IMR-90 (cell line): ENCODE data around the gene PPP6C. TPM values are rescaled to one million over a fixed set of nuclear protein-coding genes. Genes with fewer than 3 reads are reported as not detected.

Experiments
- ATAC-seq: fragments of 200-7000 bp; cut with Tn5 transposase; 2 replicates; pipeline ENCODE4 v1.9.1; 2020; ENCODE audit warnings: low read depth, mild to moderate bottlenecking, moderate library complexity
- BruUV-seq: library from RNA; stranded (reverse); fragments of 400-500 nt; replicated peaks from 2 replicates; lab custom pipeline; 2021; lab: Mats Ljungman, UMichigan
- CTCF ChIA-PET: fragments of 300-600 bp; formaldehyde crosslinking; extraction: SDS; loops from one replicate; lab custom pipeline; 2021; ENCODE audit warnings: antibody characterized with exemption; lab: Yijun Ruan, JAX
- POLR2A ChIA-PET: fragments of 300-600 bp; sonication (Branson Sonifier 250); formaldehyde crosslinking; loops from one replicate; lab custom pipeline; 2022; ENCODE audit warnings: antibody characterized with exemption; ENCODE audit not compliant: unreplicated experiment; lab: Charles Lee
- DNase-seq: peaks from one replicate; pipeline ENCODE4 v3.0.0; 2013
- H2AFZ ChIP-seq: replicated peaks from 2 replicates; pipeline ENCODE3; 2013; ENCODE audit warnings: low read length, mild to moderate bottlenecking; ENCODE audit not compliant: poor library complexity
- H2AK5ac ChIP-seq: 2 replicates; pipeline ENCODE4 v1.6.1; 2013; ENCODE audit warnings: low read depth, low read length, inconsistent platforms
- H2AK9ac ChIP-seq: replicated peaks from 2 replicates; pipeline ENCODE3; 2013; ENCODE audit warnings: mild to moderate bottlenecking, low read depth, low read length, moderate library complexity; ENCODE audit not compliant: poor library complexity
- H2BK120ac ChIP-seq: 2 replicates; pipeline ENCODE4 v1.6.1; 2013; ENCODE audit warnings: low read depth, low read length, inconsistent platforms
- H2BK15ac ChIP-seq: 3 replicates; pipeline ENCODE4 v1.6.1; 2013; ENCODE audit warnings: low read depth, low read length, inconsistent platforms
- H2BK20ac ChIP-seq: 2 replicates; pipeline ENCODE4 v1.6.1; 2013; ENCODE audit warnings: low read depth, mild to moderate bottlenecking, inconsistent platforms, low read length, moderate library complexity
- H2BK5ac ChIP-seq: 2 replicates; pipeline ENCODE4 v1.6.1; 2013; ENCODE audit warnings: mild to moderate bottlenecking, low read depth, low read length, inconsistent platforms; ENCODE audit not compliant: poor library complexity, severe bottlenecking
- H3K14ac ChIP-seq: replicated peaks from 2 replicates; pipeline ENCODE4 v1.6.1; 2013; ENCODE audit warnings: low read depth, low read length, inconsistent platforms
- H3K18ac ChIP-seq: 2 replicates; pipeline ENCODE4 v1.6.1; 2013; ENCODE audit warnings: low read depth, low read length, control low read depth
- H3K23ac ChIP-seq: 2 replicates; pipeline ENCODE4 v1.6.1; 2013; ENCODE audit warnings: low read depth, low read length, inconsistent platforms
- H3K27ac ChIP-seq: 2 replicates; pipeline ENCODE4 v1.5.1; 2013; ENCODE audit warnings: mild to moderate bottlenecking, control low read depth, low read length; ENCODE audit not compliant: insufficient read depth
- H3K27me3 ChIP-seq: 2 replicates; pipeline ENCODE4 v1.6.1; 2013; ENCODE audit warnings: low read length; ENCODE audit not compliant: control insufficient read depth, insufficient read depth
- H3K36me3 ChIP-seq: 2 replicates; pipeline ENCODE4 v1.6.1; 2013; ENCODE audit warnings: low read length, mixed read lengths; ENCODE audit not compliant: control insufficient read depth, insufficient read depth
- H3K4ac ChIP-seq: 2 replicates; pipeline ENCODE4 v1.6.1; 2013; ENCODE audit warnings: low read depth, low read length, inconsistent platforms
- H3K4me1 ChIP-seq: 2 replicates; pipeline ENCODE4 v1.6.1; 2013; ENCODE audit warnings: low read length, mixed read lengths; ENCODE audit not compliant: control insufficient read depth, insufficient read depth
- H3K4me2 ChIP-seq: 2 replicates; pipeline ENCODE4 v1.6.1; 2013; ENCODE audit warnings: low read depth, mild to moderate bottlenecking, control low read depth, low read length, moderate library complexity
- H3K4me3 ChIP-seq: 2 replicates; pipeline ENCODE4 v1.5.1; 2013; ENCODE audit warnings: low read depth, mild to moderate bottlenecking, control low read depth, low read length, moderate library complexity; ENCODE audit not compliant: insufficient read depth
- H3K56ac ChIP-seq: 2 replicates; pipeline ENCODE4 v1.6.1; 2013; ENCODE audit warnings: low read length, inconsistent platforms; ENCODE audit not compliant: insufficient read depth; ENCODE audit errors: extremely low read depth
- H3K79me1 ChIP-seq, 2 experiments: 2 replicates each; pipeline ENCODE4 v1.6.1; 2013; ENCODE audit warnings: low read length in 2 of 2, inconsistent platforms in 1 of 2, low read depth in 1 of 2
- H3K9ac ChIP-seq: 2 replicates; pipeline ENCODE4 v1.6.1; 2013; ENCODE audit warnings: low read depth, low read length, control low read depth
- H3K9me1 ChIP-seq: 2 replicates; pipeline ENCODE4 v1.6.1; 2013; ENCODE audit warnings: low read length, inconsistent platforms; ENCODE audit not compliant: insufficient read depth
- H3K9me3 ChIP-seq: 2 replicates; pipeline ENCODE4 v1.6.1; 2013; ENCODE audit warnings: low read length; ENCODE audit not compliant: control insufficient read depth, insufficient read depth
- H4K20me1 ChIP-seq: 2 replicates; pipeline ENCODE4 v1.6.1; 2013; ENCODE audit warnings: low read length, inconsistent platforms; ENCODE audit not compliant: insufficient read depth
- H4K5ac ChIP-seq: 2 replicates; pipeline ENCODE4 v1.6.1; 2013; ENCODE audit warnings: mild to moderate bottlenecking, low read depth, low read length, control low read depth
- H4K8ac ChIP-seq, 2 experiments: 2 replicates each; pipeline ENCODE4 v1.6.1; 2013; ENCODE audit warnings: low read depth in 2 of 2, low read length in 2 of 2, control low read depth in 1 of 2, inconsistent platforms in 1 of 2
- H4K91ac ChIP-seq: 2 replicates; pipeline ENCODE4 v1.6.1; 2013; ENCODE audit warnings: low read depth, low read length, inconsistent platforms; ENCODE audit not compliant: insufficient read depth
- CEBPB ChIP-seq: IDR thresholded peaks from 2 replicates; pipeline ENCODE4 v1.6.1; 2012; ENCODE audit warnings: low read depth, low read length, improper control_type of control experiment
- CHD1 ChIP-seq: IDR thresholded peaks from 2 replicates; pipeline ENCODE4 v1.6.1; 2012; ENCODE audit warnings: low read depth, low read length, improper control_type of control experiment
- CTCF ChIP-seq: conservative IDR thresholded peaks from 2 replicates; pipeline ENCODE4 v1.5.1; 2012; ENCODE audit warnings: mild to moderate bottlenecking, low read depth, low read length, improper control_type of control experiment
- FOS ChIP-seq: fragments of 150-350 bp; IDR thresholded peaks from 2 replicates; pipeline ENCODE4 v1.6.1; 2016; ENCODE audit warnings: low read depth, low read length
- MAFK ChIP-seq: IDR thresholded peaks from 2 replicates; pipeline ENCODE4 v1.6.1; 2012; ENCODE audit warnings: low read depth, low read length, improper control_type of control experiment
- MAZ ChIP-seq: IDR thresholded peaks from 2 replicates; pipeline ENCODE4 v1.6.1; 2012; ENCODE audit warnings: low read depth, mild to moderate bottlenecking, low read length, improper control_type of control experiment, moderate library complexity, borderline replicate concordance
- NFE2L2 ChIP-seq: fragments of 150-350 bp; IDR thresholded peaks from 2 replicates; pipeline ENCODE4 v1.6.1; 2016; ENCODE audit warnings: low read depth, mild to moderate bottlenecking, low read length
- POLR2A ChIP-seq: IDR thresholded peaks from 2 replicates; pipeline ENCODE4 v1.6.1; 2012; ENCODE audit warnings: mild to moderate bottlenecking, low read depth, low read length
- RCOR1 ChIP-seq: IDR thresholded peaks from 2 replicates; pipeline ENCODE4 v1.6.1; 2012; ENCODE audit warnings: mild to moderate bottlenecking, low read length, improper control_type of control experiment; ENCODE audit not compliant: insufficient replicate concordance
- RFX5 ChIP-seq: IDR thresholded peaks from 2 replicates; pipeline ENCODE4 v1.8.0; 2012; ENCODE audit warnings: low read depth, mild to moderate bottlenecking, low read length, moderate library complexity
- SMC3 ChIP-seq: fragments of 150-350 bp; IDR thresholded peaks from 2 replicates; pipeline ENCODE4 v1.6.1; 2016; ENCODE audit warnings: low read depth, mild to moderate bottlenecking, antibody characterized with exemption, low read length, moderate library complexity
- WGBS, 2 experiments: methylation state at CpG; one replicate each; pipeline versions ENCODE4 v1.1.5 to v1.1.7; 2013; ENCODE audit warnings: missing lambda C conversion rate in 2 of 2; ENCODE audit not compliant: insufficient read length in 1 of 2; ENCODE audit errors: extremely low coverage in 2 of 2; 5-methylcytosine and 5-hydroxymethylcytosine counted together
- dilution Hi-C: fragments of 300-500 bp; cut with HindIII; formaldehyde crosslinking; loops from one replicate; pipeline ENCODE4 v1.14.3; 2018; ENCODE audit warnings: low sequenced_read_pairs; ENCODE audit not compliant: unreplicated experiment
- in situ Hi-C: fragments of 300-500 bp; cut with MboI; formaldehyde crosslinking; loops from 3 replicates; pipeline ENCODE4 v1.14.3; 2019; ENCODE audit warnings: low sequenced_read_pairs, inconsistent platforms, mixed read lengths
- intact Hi-C: fragments of 100-400 bp; cut with micrococcal nuclease; formaldehyde crosslinking; loops from 2 replicates; pipeline ENCODE4 v1.10.0; 2022
- polyA plus RNA-seq, 3 experiments: library from polyadenylated mRNA; depleted of rRNA; stranded (reverse); fragments of >200 nt; gene quantifications; 2 replicates each; pipeline ENCODE4 v1.2.3, GENCODE V29; 2012; ENCODE audit warnings: low replicate concordance in 1 of 3
- total RNA-seq: library from RNA; depleted of rRNA; stranded (reverse); fragments of >200 nt; gene quantifications from 2 replicates; pipeline ENCODE4 v1.2.3, GENCODE V29; 2012
- TF ChIP-seq, protein P1 (sequence below): fragments of 150-350 bp; IDR thresholded peaks from 2 replicates; pipeline ENCODE4 v1.6.1; 2016; ENCODE audit warnings: low read depth, mild to moderate bottlenecking, low read length, moderate library complexity, borderline replicate concordance
- TF ChIP-seq, protein P2 (sequence below): fragments of 150-350 bp; IDR thresholded peaks from 2 replicates; pipeline ENCODE4 v1.6.1; 2017; ENCODE audit warnings: mild to moderate bottlenecking, antibody characterized with exemption, low read length, low read depth

The PPP6C gene
- total and polyA plus RNA-seq, 2 of the 4 experiments (the other 2 are of a cell fraction), result 14.5 to 15.4 TPM

- ATAC-seq (peak; percentile 99), DNase-seq (peak; percentile 93)
- peak within 1 kb of the TSS; percentile 92 for H2AK9ac ChIP-seq
- H3K36me3 ChIP-seq, result peaks cover 3% of the 10 kb centered on the region; the same call in 1 of the 2 replicates
- H2BK5ac ChIP-seq, result peak within 1 kb of the TSS; percentile 35
- peak within 1 kb of the TSS; percentile 82 for H3K4me2 ChIP-seq
- BruUV-seq, result no TSS peak
- CTCF ChIA-PET, result interaction anchor here (0.7 kb wide), 1 partner anchor 66 kb away, joined by 4 read pairs; no protein-coding TSS in a partner anchor
- peaks cover 8 to 14% of the 10 kb centered on the region in 2 experiments for H3K79me1 ChIP-seq
- H3K27ac ChIP-seq, result peak within 1 kb of the TSS; percentile 70
- peak within 1 kb of the TSS; percentile 50 for H4K5ac ChIP-seq
- no peaks in the 10 kb centered on the region for H3K9me3 ChIP-seq
- H2BK15ac ChIP-seq, result no peak within 1 kb of the TSS; the same call in 2 of the 3 replicates
- peak within 1 kb of the TSS; percentile 97 for H2AFZ ChIP-seq
- H2BK20ac ChIP-seq, result peak within 1 kb of the TSS; percentile 67; the same call in 1 of the 2 replicates
- 0% methylated on average over 9 of the region's 51 CpGs; no CpG with 5 or more reads in 1 of the 2 experiments for WGBS, 2 experiments
- H2AK5ac ChIP-seq, result peak within 1 kb of the TSS; percentile 78; the same call in 1 of the 2 replicates
- intact Hi-C loops, result loop anchor here (2.0 kb wide), 2 partner anchors 32 to 260 kb away; partner anchors contain the start of gene GOLGA1
- peak within 1 kb of the TSS; percentile 76 for H3K23ac ChIP-seq
- peak within 1 kb of the TSS; percentile 64 for H4K91ac ChIP-seq
- peak within 1 kb of the TSS; percentile 45 for H3K56ac ChIP-seq
- H2BK120ac ChIP-seq, result peak within 1 kb of the TSS; percentile 73; the same call in 1 of the 2 replicates
- H4K8ac ChIP-seq, result peak within 1 kb of the TSS; percentile 38 to 91
- H3K9ac ChIP-seq, result peak within 1 kb of the TSS; percentile 65
- H3K4me1 ChIP-seq, result peaks cover 2% of the 10 kb centered on the region; the same call in 1 of the 2 replicates
- H3K14ac ChIP-seq, result peak within 1 kb of the TSS; percentile 88
- H3K4ac ChIP-seq, result peak within 1 kb of the TSS; percentile 83
- H3K9me1 ChIP-seq, result no peaks in the 10 kb centered on the region
- H3K27me3 ChIP-seq, result no peaks in the 10 kb centered on the region
- H4K20me1 ChIP-seq, result no peaks in the 10 kb centered on the region
- no peak within 1 kb of the TSS; the same call in 1 of the 2 replicates for H3K18ac ChIP-seq
- H3K4me3 ChIP-seq, result peak within 1 kb of the TSS; percentile 76
- in situ Hi-C loops, result no loop called here
- dilution Hi-C loops, result no loop called here
- POLR2A ChIA-PET, result no interaction called here
- TF ChIP-seq MAZ, result peak; percentile 53; the same call in 1 of the 2 replicates
- no peak for TF ChIP-seq RCOR1
- peak; percentile 80 for TF ChIP-seq POLR2A
- TF ChIP-seq MAFK, result no peak
- TF ChIP-seq NFE2L2, result no peak
- no peak for TF ChIP-seq CTCF
- no peak for TF ChIP-seq CHD1
- TF ChIP-seq, protein P1, sequence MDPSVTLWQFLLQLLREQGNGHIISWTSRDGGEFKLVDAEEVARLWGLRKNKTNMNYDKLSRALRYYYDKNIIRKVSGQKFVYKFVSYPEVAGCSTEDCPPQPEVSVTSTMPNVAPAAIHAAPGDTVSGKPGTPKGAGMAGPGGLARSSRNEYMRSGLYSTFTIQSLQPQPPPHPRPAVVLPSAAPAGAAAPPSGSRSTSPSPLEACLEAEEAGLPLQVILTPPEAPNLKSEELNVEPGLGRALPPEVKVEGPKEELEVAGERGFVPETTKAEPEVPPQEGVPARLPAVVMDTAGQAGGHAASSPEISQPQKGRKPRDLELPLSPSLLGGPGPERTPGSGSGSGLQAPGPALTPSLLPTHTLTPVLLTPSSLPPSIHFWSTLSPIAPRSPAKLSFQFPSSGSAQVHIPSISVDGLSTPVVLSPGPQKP, result no peak
- no peak for TF ChIP-seq FOS
- TF ChIP-seq, protein P2, sequence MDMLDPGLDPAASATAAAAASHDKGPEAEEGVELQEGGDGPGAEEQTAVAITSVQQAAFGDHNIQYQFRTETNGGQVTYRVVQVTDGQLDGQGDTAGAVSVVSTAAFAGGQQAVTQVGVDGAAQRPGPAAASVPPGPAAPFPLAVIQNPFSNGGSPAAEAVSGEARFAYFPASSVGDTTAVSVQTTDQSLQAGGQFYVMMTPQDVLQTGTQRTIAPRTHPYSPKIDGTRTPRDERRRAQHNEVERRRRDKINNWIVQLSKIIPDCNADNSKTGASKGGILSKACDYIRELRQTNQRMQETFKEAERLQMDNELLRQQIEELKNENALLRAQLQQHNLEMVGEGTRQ, result peak; percentile 58; the same call in 1 of the 2 replicates
- peak; percentile 90 for TF ChIP-seq CEBPB
- no peak for TF ChIP-seq SMC3
- TF ChIP-seq RFX5, result no peak
Observed at GRCh38 chr9:125200216-125201047, 10.8 kb upstream of the PPP6C start, which contains the start of gene RABEPK. Gene RABEPK, plus strand, starts transcription at chr9:125200542. Its CDS starts 2,472 bp downstream, at chr9:125203014.
